GM21367 (cell line): ENCODE results near the gene MAGI1.

Experiments
- ATAC-seq: cut with Tn5 transposase; IDR thresholded peaks from one replicate; pipeline ENCODE4 v1.9.1; 2021; ENCODE audit not compliant: unreplicated experiment

The MAGI1 gene

GRCh38 chr3:65811086-65811761 lies 227.5 kb downstream of the MAGI1 start:
- ATAC-seq, result no peak

- ATAC-seq, result no peak
These were observed 228.4 kb downstream of the MAGI1 start for GRCh38 chr3:65810302-65810701.

GRCh38 chr3:65809641-65810150 lies 229.0 kb downstream of the MAGI1 start:
- no peak for ATAC-seq

GRCh38 chr3:65808824-65809223 lies 229.9 kb downstream of the MAGI1 start:
- no peak for ATAC-seq

GRCh38 chr3:65808407-65808806 lies 230.3 kb downstream of the MAGI1 start:
- ATAC-seq, result no peak

- ATAC-seq, result no peak
These were observed 231.5 kb downstream of the MAGI1 start for GRCh38 chr3:65807225-65807624.

- ATAC-seq, result no peak
These were observed 232.1 kb downstream of the MAGI1 start for GRCh38 chr3:65806600-65806999.

GRCh38 chr3:65796676-65797075 lies 242.0 kb downstream of the MAGI1 start:
- no peak for ATAC-seq

- ATAC-seq, result no peak
These were observed 243.6 kb downstream of the MAGI1 start for GRCh38 chr3:65795166-65795565.

GRCh38 chr3:65793495-65794200 lies 245.1 kb downstream of the MAGI1 start:
- ATAC-seq, result no peak

GRCh38 chr3:65788461-65788860 lies 250.3 kb downstream of the MAGI1 start:
- no peak for ATAC-seq

- no peak for ATAC-seq
These were observed 250.9 kb downstream of the MAGI1 start for GRCh38 chr3:65787827-65788226.

GRCh38 chr3:65787340-65787739 lies 251.4 kb downstream of the MAGI1 start:
- ATAC-seq, result no peak

GRCh38 chr3:65786890-65787289 lies 251.8 kb downstream of the MAGI1 start:
- no peak for ATAC-seq

- ATAC-seq, result no peak
These were observed 253.6 kb downstream of the MAGI1 start for GRCh38 chr3:65785065-65785645.

- no peak for ATAC-seq
These were observed 255.6 kb downstream of the MAGI1 start for GRCh38 chr3:65783117-65783516.

GRCh38 chr3:65781594-65781993 lies 257.1 kb downstream of the MAGI1 start:
- no peak for ATAC-seq

- ATAC-seq, result no peak
These were observed 259.3 kb downstream of the MAGI1 start for GRCh38 chr3:65779390-65779789.

GRCh38 chr3:65778968-65779367 lies 259.8 kb downstream of the MAGI1 start:
- ATAC-seq, result no peak

GRCh38 chr3:65777050-65777449 lies 261.7 kb downstream of the MAGI1 start:
- no peak for ATAC-seq

GRCh38 chr3:65776494-65776893 lies 262.2 kb downstream of the MAGI1 start:
- ATAC-seq, result no peak

- ATAC-seq, result no peak
These were observed 262.6 kb downstream of the MAGI1 start for GRCh38 chr3:65776081-65776480.
